CD4-positive, alpha-beta T cell (primary cell): ENCODE data around the gene HSPBAP1. TPM values are rescaled to one million over a fixed set of nuclear protein-coding genes. Genes with fewer than 3 reads are reported as not detected.

ENCODE experiments used
- ATAC-seq: fragments of 200-7000 bp; cut with Tn5 transposase; one replicate; pipeline ENCODE4 v1.10.0; 2022; ENCODE audit warnings: mild to moderate bottlenecking; ENCODE audit not compliant: poor library complexity
- CTCF ChIA-PET: fragments of 350-600 bp; sonication (Branson Sonifier 250); formaldehyde crosslinking; loops from one replicate; lab custom pipeline; 2021; ENCODE audit warnings: antibody characterized with exemption, inconsistent platforms; lab: Charles Lee
- POLR2A ChIA-PET: fragments of 350-600 bp; sonication (Branson Sonifier 250); formaldehyde crosslinking; loops from one replicate; lab custom pipeline; 2021; ENCODE audit warnings: antibody characterized with exemption, inconsistent platforms; lab: Charles Lee
- DNase-seq, 14 experiments: peaks; one replicate each; pipeline ENCODE4 v3.0.0-alpha.2; 2013 to 2020; ENCODE audit warnings: mixed read lengths in 2 of 14
- H3K27ac ChIP-seq, 2 donors: one replicate each; pipeline versions ENCODE4 v1.5.1 to v1.7.0; 2013; ENCODE audit warnings: low read length in 2 of 2, low read depth in 1 of 2, mild to moderate bottlenecking in 1 of 2
- H3K27me3 ChIP-seq, 2 experiments: 1 replicate in 1 of 2; 2 replicates in 1 of 2; pipeline versions ENCODE4 v1.6.1 to v1.7.0; 2013; ENCODE audit warnings: low read length in 2 of 2, control low read depth in 1 of 2, mild to moderate bottlenecking in 1 of 2, moderate library complexity in 1 of 2; ENCODE audit not compliant: insufficient read depth in 2 of 2, control insufficient read depth in 1 of 2
- H3K36me3 ChIP-seq: one replicate; pipeline ENCODE4 v1.6.1; 2013; ENCODE audit warnings: low read length, control low read depth; ENCODE audit not compliant: insufficient read depth
- H3K4me1 ChIP-seq: one replicate; pipeline ENCODE4 v1.6.1; 2013; ENCODE audit warnings: low read length, control low read depth; ENCODE audit not compliant: insufficient read depth
- H3K4me3 ChIP-seq: one replicate; pipeline ENCODE4 v1.5.1; 2013; ENCODE audit warnings: mild to moderate bottlenecking, low read length, moderate library complexity
- H3K9me3 ChIP-seq, 2 experiments: 1 replicate in 1 of 2; 2 replicates in 1 of 2; pipeline versions ENCODE4 v1.6.1 to v1.7.0; 2013; ENCODE audit warnings: low read length in 2 of 2, mild to moderate bottlenecking in 2 of 2, control low read depth in 1 of 2, moderate library complexity in 1 of 2; ENCODE audit not compliant: control insufficient read depth in 1 of 2, insufficient read depth in 1 of 2
- H3K27ac Mint-ChIP-seq: one replicate; pipeline ENCODE4 v1.8.0; 2020; ENCODE audit warnings: mixed read lengths
- H3K27me3 Mint-ChIP-seq: one replicate; pipeline ENCODE4 v1.8.0; 2021; ENCODE audit warnings: mixed read lengths
- H3K36me3 Mint-ChIP-seq: one replicate; pipeline ENCODE4 v1.8.0; 2021; ENCODE audit warnings: low read depth, mixed read lengths
- H3K4me1 Mint-ChIP-seq: one replicate; pipeline ENCODE4 v1.8.0; 2021; ENCODE audit warnings: low read depth, mixed read lengths
- H3K4me3 Mint-ChIP-seq: one replicate; pipeline ENCODE4 v1.8.0; 2020; ENCODE audit warnings: mild to moderate bottlenecking, mixed read lengths
- H3K9me3 Mint-ChIP-seq: one replicate; pipeline ENCODE4 v1.8.0; 2020; ENCODE audit warnings: mixed read lengths
- CTCF ChIP-seq: fragments of 200-600 bp; IDR thresholded peaks from one replicate; pipeline ENCODE4 v1.8.0; 2022; ENCODE audit warnings: antibody characterized with exemption, mild to moderate bottlenecking
- intact Hi-C, 2 experiments: fragments of 100-400 bp; cut with DNase I in 1 of 2; cut with micrococcal nuclease in 1 of 2; formaldehyde crosslinking; loops; one replicate each; pipeline versions ENCODE4 v1.15.1 to v1.9.0; 2023 to 2025; cut with DNase I, micrococcal nuclease
- total RNA-seq, 174 experiments: library from RNA in 2 of 174; stranded (reverse) in 2 of 174; gene quantifications; one replicate each; pipeline ENCODE4 v1.2.3 and lab custom pipeline; 2021 to 2026

The HSPBAP1 gene
- total RNA-seq, 2 experiments from 2014 or later = 9.3 to 11.0 TPM

- no peak for ATAC-seq
- H3K36me3 ChIP-seq = peaks cover 16% of the 10 kb centered on the region
- H3K9me3 ChIP-seq = peaks cover 0 to 3% of the 10 kb centered on the region in 2 experiments
- DNase-seq = no peak
- no peaks in the 10 kb centered on the region for H3K27me3 ChIP-seq
- Mint-ChIP-seq H3K4me3 (no peak overlapping the region), H3K9me3 (no peaks in the 10 kb centered on the region), H3K27me3 (no peaks in the 10 kb centered on the region), H3K27ac (no peak overlapping the region), H3K36me3 (peaks cover 63% of the 10 kb centered on the region), H3K4me1 (no peaks in the 10 kb centered on the region)
- CTCF ChIA-PET = no interaction called here
- no peak overlapping the region for H3K27ac ChIP-seq
- no peaks in the 10 kb centered on the region for H3K4me1 ChIP-seq
- TF ChIP-seq CTCF = no peak
- POLR2A ChIA-PET = no interaction called here
- no peak overlapping the region for H3K4me3 ChIP-seq
- intact Hi-C loops = no loop called here
These were observed 23.0 kb upstream of the HSPBAP1 start for GRCh38 chr3:122816587-122816986.

GRCh38 chr3:122810734-122811133 is 17.1 kb upstream of the HSPBAP1 start:
- H3K27me3 Mint-ChIP-seq = no peaks in the 10 kb centered on the region
- Histone ChIP-seq H3K4me3 (no peak overlapping the region), H3K4me1 (no peaks in the 10 kb centered on the region), H3K36me3 (peaks cover 9% of the 10 kb centered on the region), H3K9me3 (no peaks in the 10 kb centered on the region), H3K27ac (no peak overlapping the region), H3K27me3 (no peaks in the 10 kb centered on the region)
- H3K4me3 Mint-ChIP-seq = no peak overlapping the region
- H3K9me3 Mint-ChIP-seq = no peaks in the 10 kb centered on the region
- no peak for TF ChIP-seq CTCF
- ChIA-PET POLR2A (interaction anchor here (2.3 kb wide), 1 partner anchor 17 kb away, joined by 6 read pairs; the partner anchor contains the start of gene HSPBAP1), CTCF (no interaction called here)
- intact Hi-C loops = no loop called here
- DNase-seq = no peak
- H3K36me3 Mint-ChIP-seq = peaks cover 68% of the 10 kb centered on the region
- no peak for ATAC-seq
- no peak overlapping the region for H3K27ac Mint-ChIP-seq
- H3K4me1 Mint-ChIP-seq = no peaks in the 10 kb centered on the region

GRCh38 chr3:122803977-122804376 is 10.3 kb upstream of the HSPBAP1 start:
- Mint-ChIP-seq H3K4me1 (peaks cover 7% of the 10 kb centered on the region), H3K27ac (no peak overlapping the region), H3K36me3 (peaks cover 27% of the 10 kb centered on the region), H3K27me3 (no peaks in the 10 kb centered on the region), H3K9me3 (no peaks in the 10 kb centered on the region), H3K4me3 (no peak overlapping the region)
- Histone ChIP-seq H3K36me3 (peaks cover 8% of the 10 kb centered on the region), H3K27me3 (no peaks in the 10 kb centered on the region), H3K9me3 (no peaks in the 10 kb centered on the region), H3K4me3 (no peak overlapping the region), H3K4me1 (no peaks in the 10 kb centered on the region), H3K27ac (no peak overlapping the region)
- intact Hi-C loops = no loop called here
- CTCF ChIA-PET = no interaction called here
- TF ChIP-seq CTCF = no peak
- POLR2A ChIA-PET = interaction anchor here (1.4 kb wide), 1 partner anchor 10 kb away, joined by 3 read pairs; the partner anchor contains the start of gene HSPBAP1
- ATAC-seq (no peak), DNase-seq (no peak)
